Measurements from ENCODE around the gene PIP4K2A.
"Not testable (repeated sequence)": the region's sequence is repeated elsewhere in the genome, so short reads cannot be mapped to it uniquely, and the experiment has no call there.

PIP4K2A gene

GRCh38 chr10:22503315-22504088 lies 210.9 kb downstream of the PIP4K2A start:
- Mint-ChIP-seq H3K4me1 (ENCODE audit: low read depth) (peaks cover 7% of the 10 kb centered on the region), H3K4me3 (no peak overlapping the region), H3K36me3 (ENCODE audit: low read depth) (no peaks in the 10 kb centered on the region), H3K27ac (no peak overlapping the region), H3K27me3 (peaks cover 8% of the 10 kb centered on the region), H3K9me3 (no peaks in the 10 kb centered on the region)
- intact Hi-C loops (cut with micrococcal nuclease) = no loop called here

- peaks cover 7% of the 10 kb centered on the region for H3K4me1 Mint-ChIP-seq (ENCODE audit: low read depth)
- H3K36me3 Mint-ChIP-seq (ENCODE audit: low read depth) = no peaks in the 10 kb centered on the region
- intact Hi-C loops (cut with micrococcal nuclease) = no loop called here
- no peak overlapping the region for H3K27ac Mint-ChIP-seq
- no peak overlapping the region for H3K4me3 Mint-ChIP-seq
- H3K9me3 Mint-ChIP-seq = no peaks in the 10 kb centered on the region
- H3K27me3 Mint-ChIP-seq = peaks cover 8% of the 10 kb centered on the region
Observed at GRCh38 chr10:22501863-22502262, 212.5 kb downstream of the PIP4K2A start.

DNA sequence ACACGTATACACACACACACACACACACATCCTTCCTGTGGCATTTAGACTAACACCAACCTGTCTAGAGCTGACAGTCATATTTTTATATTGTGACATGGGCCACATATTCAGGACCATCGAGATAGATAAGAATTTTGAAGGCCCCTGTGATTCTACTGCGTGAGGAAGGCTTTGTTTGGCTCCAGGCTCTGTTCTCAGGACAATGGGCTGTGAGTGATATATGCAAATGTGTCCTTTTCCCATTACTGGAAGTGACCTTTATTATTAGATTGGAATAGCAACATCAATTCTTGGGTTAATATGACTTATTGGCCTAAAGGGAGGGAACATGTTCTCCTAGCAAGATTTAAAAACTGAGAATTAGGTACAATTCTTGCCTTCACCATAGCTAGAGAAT lies 213.0 kb downstream of the PIP4K2A start:
- Mint-ChIP-seq H3K36me3 (ENCODE audit: low read depth) (no peaks in the 10 kb centered on the region), H3K4me1 (ENCODE audit: low read depth) (peaks cover 7% of the 10 kb centered on the region), H3K4me3 (no peak overlapping the region), H3K27ac (no peak overlapping the region), H3K9me3 (no peaks in the 10 kb centered on the region), H3K27me3 (peaks cover 8% of the 10 kb centered on the region)
- intact Hi-C loops (cut with micrococcal nuclease) = no loop called here

DNA sequence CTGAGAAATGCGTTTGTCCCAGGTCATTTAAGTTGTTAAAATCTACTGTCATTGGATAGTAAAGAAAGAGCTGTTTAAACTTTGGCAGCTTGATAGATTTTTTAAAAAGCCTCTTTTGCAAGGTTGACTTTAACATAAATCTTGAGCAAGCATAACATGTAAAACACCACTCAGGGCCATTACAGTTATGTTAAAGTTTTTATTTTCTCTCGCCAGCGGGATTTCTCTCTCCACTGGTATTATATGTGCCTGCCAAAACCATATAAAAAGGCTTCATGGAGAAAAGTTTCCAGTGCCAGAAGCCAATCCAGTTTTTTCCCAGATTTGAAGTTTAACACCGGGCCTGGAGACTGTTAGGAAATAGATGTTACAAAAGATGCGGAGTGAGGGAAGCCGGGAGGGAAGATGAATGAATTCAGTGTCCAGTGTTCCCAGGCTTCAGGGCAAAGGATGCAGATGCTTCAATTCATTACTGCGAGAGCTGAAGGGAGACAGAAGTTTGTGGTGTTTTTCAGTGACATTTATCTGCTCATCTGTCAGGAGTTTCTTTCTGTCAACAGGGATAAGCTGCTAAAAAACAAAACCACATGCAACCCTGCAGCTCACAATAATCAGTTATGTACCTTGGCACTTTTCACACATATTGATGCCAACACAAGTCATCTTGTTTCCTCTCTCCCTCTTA lies 213.6 kb downstream of the PIP4K2A start:
- H3K4me3 Mint-ChIP-seq = no peak overlapping the region
- intact Hi-C loops (cut with micrococcal nuclease) = no loop called here
- no peaks in the 10 kb centered on the region for H3K36me3 Mint-ChIP-seq (ENCODE audit: low read depth)
- H3K4me1 Mint-ChIP-seq (ENCODE audit: low read depth) = peaks cover under 1% of the 10 kb centered on the region
- no peak overlapping the region for H3K27ac Mint-ChIP-seq
- H3K27me3 Mint-ChIP-seq = peaks cover 5% of the 10 kb centered on the region
- no peaks in the 10 kb centered on the region for H3K9me3 Mint-ChIP-seq

DNA sequence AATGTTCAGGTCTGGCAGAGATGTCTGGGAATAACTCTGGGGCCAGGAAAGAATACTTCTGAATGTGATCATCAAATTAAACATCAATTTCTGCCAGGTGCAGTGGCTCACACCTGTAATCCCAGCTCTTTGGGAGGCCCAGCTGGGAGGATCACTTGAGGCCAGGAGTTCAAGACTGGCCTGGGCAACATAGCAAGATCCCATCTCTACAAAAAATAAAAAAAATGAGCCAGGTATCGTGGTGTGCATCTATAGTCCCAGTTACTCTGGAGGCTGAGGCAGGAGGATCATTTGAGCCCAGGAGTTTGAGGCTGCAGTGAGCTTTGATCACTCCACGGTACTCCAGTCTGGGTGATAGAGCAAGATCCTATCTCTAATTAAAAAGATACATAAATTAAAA lies 214.4 kb downstream of the PIP4K2A start:
- H3K27ac Mint-ChIP-seq; intact Hi-C loops (cut with micrococcal nuclease); H3K27me3 Mint-ChIP-seq; H3K9me3 Mint-ChIP-seq; H3K4me1 Mint-ChIP-seq (ENCODE audit: low read depth); H3K4me3 Mint-ChIP-seq; H3K36me3 Mint-ChIP-seq (ENCODE audit: low read depth): not testable (repeated sequence)

DNA sequence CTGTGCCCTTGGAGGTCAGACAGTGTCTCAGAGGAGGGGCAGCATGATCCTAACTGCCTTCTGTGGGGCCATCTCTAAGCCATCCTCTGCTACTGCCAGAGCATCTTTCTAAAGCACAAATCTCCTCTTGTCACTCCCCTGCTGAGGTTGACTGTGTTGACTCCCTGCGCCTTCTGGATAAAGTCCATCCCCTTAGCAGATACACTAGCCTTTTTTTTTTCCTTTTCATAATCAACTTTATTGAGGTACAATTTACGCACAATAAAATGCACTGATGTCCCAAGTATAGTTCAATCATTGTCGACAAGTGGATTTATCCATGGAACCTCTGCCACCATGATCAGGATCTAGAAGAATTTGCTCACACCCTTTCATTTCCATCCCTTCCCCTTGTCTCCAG lies 219.0 kb downstream of the PIP4K2A start:
- intact Hi-C loops (cut with micrococcal nuclease) = no loop called here
- Mint-ChIP-seq H3K4me3 (no peak overlapping the region), H3K27me3 (peaks cover 6% of the 10 kb centered on the region), H3K27ac (no peak overlapping the region), H3K4me1 (ENCODE audit: low read depth) (peaks cover 5% of the 10 kb centered on the region), H3K9me3 (no peaks in the 10 kb centered on the region), H3K36me3 (ENCODE audit: low read depth) (no peaks in the 10 kb centered on the region)

GRCh38 chr10:22494007-22494406 lies 220.4 kb downstream of the PIP4K2A start:
- intact Hi-C loops (cut with micrococcal nuclease) = no loop called here

GRCh38 chr10:22491931-22492615 lies 222.3 kb downstream of the PIP4K2A start:
- H3K4me1 Mint-ChIP-seq (ENCODE audit: low read depth) = peaks cover 5% of the 10 kb centered on the region
- no peak overlapping the region for H3K4me3 Mint-ChIP-seq
- no peaks in the 10 kb centered on the region for H3K9me3 Mint-ChIP-seq
- no peaks in the 10 kb centered on the region for H3K36me3 Mint-ChIP-seq (ENCODE audit: low read depth)
- no peak overlapping the region for H3K27ac Mint-ChIP-seq
- peaks cover 9% of the 10 kb centered on the region for H3K27me3 Mint-ChIP-seq
- intact Hi-C loops (cut with micrococcal nuclease) = no loop called here

More at GRCh38 chr10:22494007-22494406, 220.4 kb downstream of the PIP4K2A start:
- no peaks in the 10 kb centered on the region for H3K36me3 Mint-ChIP-seq (ENCODE audit: low read depth)
- H3K27me3 Mint-ChIP-seq = peaks cover 4% of the 10 kb centered on the region
- no peak overlapping the region for H3K4me3 Mint-ChIP-seq
- H3K4me1 Mint-ChIP-seq (ENCODE audit: low read depth) = peaks cover 5% of the 10 kb centered on the region
- no peak overlapping the region for H3K27ac Mint-ChIP-seq
- no peaks in the 10 kb centered on the region for H3K9me3 Mint-ChIP-seq

GRCh38 chr10:22491480-22491879 lies 222.9 kb downstream of the PIP4K2A start:
- H3K36me3 Mint-ChIP-seq (ENCODE audit: low read depth) = no peaks in the 10 kb centered on the region
- peaks cover 5% of the 10 kb centered on the region for H3K4me1 Mint-ChIP-seq (ENCODE audit: low read depth)
- peaks cover 9% of the 10 kb centered on the region for H3K27me3 Mint-ChIP-seq
- H3K9me3 Mint-ChIP-seq = no peaks in the 10 kb centered on the region
- no peak overlapping the region for H3K27ac Mint-ChIP-seq
- intact Hi-C loops (cut with micrococcal nuclease) = no loop called here
- H3K4me3 Mint-ChIP-seq = no peak overlapping the region

- Mint-ChIP-seq H3K27ac (no peak overlapping the region), H3K9me3 (no peaks in the 10 kb centered on the region), H3K27me3 (peaks cover 6% of the 10 kb centered on the region), H3K4me1 (ENCODE audit: low read depth) (peaks cover 5% of the 10 kb centered on the region), H3K36me3 (ENCODE audit: low read depth) (no peaks in the 10 kb centered on the region), H3K4me3 (no peak overlapping the region)
- intact Hi-C loops (cut with micrococcal nuclease) = no loop called here
Observed at GRCh38 chr10:22489975-22490374, 224.4 kb downstream of the PIP4K2A start.

- Mint-ChIP-seq H3K4me3 (no peak overlapping the region), H3K27ac (no peak overlapping the region), H3K27me3 (peaks cover 6% of the 10 kb centered on the region), H3K4me1 (ENCODE audit: low read depth) (peaks cover 5% of the 10 kb centered on the region), H3K36me3 (ENCODE audit: low read depth) (no peaks in the 10 kb centered on the region), H3K9me3 (no peaks in the 10 kb centered on the region)
- intact Hi-C loops (cut with micrococcal nuclease) = no loop called here
Observed at GRCh38 chr10:22489467-22489866, 224.9 kb downstream of the PIP4K2A start.

GRCh38 chr10:22486431-22486830 lies 227.9 kb downstream of the PIP4K2A start:
- Mint-ChIP-seq H3K9me3 (no peaks in the 10 kb centered on the region), H3K36me3 (ENCODE audit: low read depth) (no peaks in the 10 kb centered on the region), H3K27me3 (peaks cover 9% of the 10 kb centered on the region), H3K4me3 (no peak overlapping the region), H3K4me1 (ENCODE audit: low read depth) (no peaks in the 10 kb centered on the region), H3K27ac (no peak overlapping the region)
- intact Hi-C loops (cut with micrococcal nuclease) = no loop called here
